Upper lobe of left lung (tissue), 6 donors: ENCODE data around the gene MYMK. TPM values are rescaled to one million over a fixed set of nuclear protein-coding genes. Genes with fewer than 3 reads are reported as not detected.

Experiments
- ATAC-seq, 2 donors: fragments of 200-7000 bp; cut with Tn5 transposase; one replicate each; pipeline ENCODE4 v1.9.1; 2022; ENCODE audit warnings: mild to moderate bottlenecking in 2 of 2, moderate library complexity in 2 of 2; ENCODE audit not compliant: low FRiP score in 2 of 2
- DNase-seq, 2 donors: peaks; one replicate each; pipeline ENCODE4 v3.0.0-alpha.2; 2019 to 2020
- H3K27ac ChIP-seq, 4 donors: fragments of 200-600 bp; sonication (generic); one replicate each; pipeline ENCODE4 v1.5.1; 2016 to 2019
- H3K27me3 ChIP-seq, 4 donors: fragments of 200-600 bp; sonication (generic); one replicate each; pipeline ENCODE4 v1.5.1; 2017 to 2019
- H3K36me3 ChIP-seq, 4 donors: fragments of 200-600 bp; sonication (generic); one replicate each; pipeline ENCODE4 v1.5.1; 2016 to 2019
- H3K4me1 ChIP-seq, 4 donors: fragments of 200-600 bp; sonication (generic); one replicate each; pipeline ENCODE4 v1.5.1; 2018 to 2019
- H3K4me3 ChIP-seq, 4 donors: fragments of 200-600 bp; sonication (generic); one replicate each; pipeline ENCODE4 v1.5.1; 2017 to 2019; ENCODE audit warnings: mild to moderate bottlenecking in 2 of 4, moderate library complexity in 1 of 4
- H3K9me3 ChIP-seq, 4 donors: fragments of 200-600 bp; sonication (generic); one replicate each; pipeline ENCODE4 v1.5.1; 2018 to 2019
- EP300 ChIP-seq, 4 donors: sonication (generic); formaldehyde crosslinking; IDR thresholded peaks; one replicate each; pipeline ENCODE4 v1.5.1; 2017; ENCODE audit warnings: antibody characterized with exemption in 4 of 4, control low read depth in 2 of 4
- POLR2A ChIP-seq, 4 donors: fragments of 450-650 bp; IDR thresholded peaks; one replicate each; pipeline ENCODE4 v1.5.1; 2016 to 2017; ENCODE audit warnings: antibody characterized with exemption in 4 of 4, mild to moderate bottlenecking in 2 of 4
- POLR2AphosphoS5 ChIP-seq, 2 donors: sonication (generic); formaldehyde crosslinking; IDR thresholded peaks; one replicate each; pipeline ENCODE4 v1.5.1; 2017; ENCODE audit warnings: antibody characterized with exemption in 2 of 2
- WGBS, 2 donors: methylation state at CpG; one replicate each; pipeline ENCODE4 v1.1.5; 2017 to 2018; 5-methylcytosine and 5-hydroxymethylcytosine counted together
- total RNA-seq, 6 donors: library from RNA; depleted of rRNA in 4 of 6; stranded (reverse); fragments of >200 nt in 4 of 6; gene quantifications; one replicate each; pipeline versions ENCODE4 v1.1.0 to v1.2.1, GENCODE V29; 2016 to 2021
- TF ChIP-seq, protein P1 (sequence below), 6 experiments: fragments of 450-650 bp in 4 of 6; fragments of 200-600 bp in 2 of 6; sonication (generic) in 2 of 6; IDR thresholded peaks; one replicate each; pipeline ENCODE4 v1.5.1; 2016 to 2019; ENCODE audit warnings: antibody characterized with exemption in 6 of 6
- donor health status: DM: no; HTN: no; CAD: no; lungs with moderate emphysema.
- donor health status: DM: no; HTN: yes; CAD: no; lungs with severe emphysema.

Gene MYMK
- total RNA-seq, 6 donors from 2014 or later, result not detected

DNA sequence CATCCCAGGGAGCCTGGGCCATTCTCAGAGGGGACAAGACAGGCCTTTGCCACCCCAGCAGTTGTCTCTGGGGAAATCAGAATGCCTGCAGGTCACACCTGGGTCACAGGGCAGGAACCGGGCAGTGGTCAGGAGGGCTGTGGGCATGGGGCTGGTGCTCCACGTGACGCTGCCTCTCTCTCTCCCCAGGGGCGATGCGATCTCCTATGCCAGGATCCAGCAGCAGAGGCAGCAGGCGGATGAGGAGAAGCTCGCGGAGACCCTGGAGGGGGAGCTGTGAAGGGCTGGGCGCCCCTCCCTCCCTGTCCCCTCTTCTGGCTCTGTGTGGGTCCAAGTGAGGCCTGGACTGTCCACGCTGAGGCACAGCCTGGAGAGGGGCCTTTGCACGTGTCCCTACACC is 56.4 kb downstream of the MYMK start:
- no peaks in the 10 kb centered on the region for H3K9me3 ChIP-seq
- TF ChIP-seq EP300 (IDR thresholded peaks at IDR 0.05), result no peak
- TF ChIP-seq POLR2AphosphoS5 (IDR thresholded peaks at IDR 0.05), result no peak
- no peak for TF ChIP-seq POLR2A (IDR thresholded peaks at IDR 0.05)
- TF ChIP-seq, protein P1, sequence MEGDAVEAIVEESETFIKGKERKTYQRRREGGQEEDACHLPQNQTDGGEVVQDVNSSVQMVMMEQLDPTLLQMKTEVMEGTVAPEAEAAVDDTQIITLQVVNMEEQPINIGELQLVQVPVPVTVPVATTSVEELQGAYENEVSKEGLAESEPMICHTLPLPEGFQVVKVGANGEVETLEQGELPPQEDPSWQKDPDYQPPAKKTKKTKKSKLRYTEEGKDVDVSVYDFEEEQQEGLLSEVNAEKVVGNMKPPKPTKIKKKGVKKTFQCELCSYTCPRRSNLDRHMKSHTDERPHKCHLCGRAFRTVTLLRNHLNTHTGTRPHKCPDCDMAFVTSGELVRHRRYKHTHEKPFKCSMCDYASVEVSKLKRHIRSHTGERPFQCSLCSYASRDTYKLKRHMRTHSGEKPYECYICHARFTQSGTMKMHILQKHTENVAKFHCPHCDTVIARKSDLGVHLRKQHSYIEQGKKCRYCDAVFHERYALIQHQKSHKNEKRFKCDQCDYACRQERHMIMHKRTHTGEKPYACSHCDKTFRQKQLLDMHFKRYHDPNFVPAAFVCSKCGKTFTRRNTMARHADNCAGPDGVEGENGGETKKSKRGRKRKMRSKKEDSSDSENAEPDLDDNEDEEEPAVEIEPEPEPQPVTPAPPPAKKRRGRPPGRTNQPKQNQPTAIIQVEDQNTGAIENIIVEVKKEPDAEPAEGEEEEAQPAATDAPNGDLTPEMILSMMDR (IDR thresholded peaks at IDR 0.05), result no peak
- no peaks in the 10 kb centered on the region for H3K27me3 ChIP-seq
- DNase-seq (peak in 1 of 2 donors; percentile 57), ATAC-seq (no peak)
- no peak overlapping the region for H3K27ac ChIP-seq
- peaks cover 0 to 27% (median 12%) of the 10 kb centered on the region in 4 donors for H3K4me1 ChIP-seq
- H3K4me3 ChIP-seq, result no peak overlapping the region
- 88 to 95% methylated on average over 8 to 11 of the region's 11 CpGs for WGBS, 2 donors
- H3K36me3 ChIP-seq, result peaks cover 0 to 43% (median 19%) of the 10 kb centered on the region in 4 donors

DNA sequence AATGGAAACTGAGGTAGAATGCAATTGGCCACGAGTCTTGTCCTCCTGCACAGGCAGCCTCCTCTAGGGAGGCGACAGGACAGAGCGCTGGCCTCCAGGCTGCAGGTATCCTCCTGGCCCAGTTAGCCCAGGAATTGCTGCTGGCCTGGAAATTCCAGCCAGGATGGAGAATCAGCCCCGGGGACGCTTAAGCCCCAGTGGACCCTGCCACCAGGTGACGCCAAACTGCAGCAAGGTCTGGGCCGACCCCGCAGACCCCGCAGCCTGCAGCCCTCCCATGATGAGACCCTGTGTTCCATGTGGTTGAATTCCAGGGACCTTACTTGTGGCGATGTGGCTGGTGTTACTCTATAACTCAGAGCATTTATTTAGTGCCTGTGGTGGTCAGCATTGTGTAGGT is 57.7 kb downstream of the MYMK start:
- 85 to 92% methylated on average over 5 to 9 of the region's 10 CpGs for WGBS, 2 donors

DNA sequence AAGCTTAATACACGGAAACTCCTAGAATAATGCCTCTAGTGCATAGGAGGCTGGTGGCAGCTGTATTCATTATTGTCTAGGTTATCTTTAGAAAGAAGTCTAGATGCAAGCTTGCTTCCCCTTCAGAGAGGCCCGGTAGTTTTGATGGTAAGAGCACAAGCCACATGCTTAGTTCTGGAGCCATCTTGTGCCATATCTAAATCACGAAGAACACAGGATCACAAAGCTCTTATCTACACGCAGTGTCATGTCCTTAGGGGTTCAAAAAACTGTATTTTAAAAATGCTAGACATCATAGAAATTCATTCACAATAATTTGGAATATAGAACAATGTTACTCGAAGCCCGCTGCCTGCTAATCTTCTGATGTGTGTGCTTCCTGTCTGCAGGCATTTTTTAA is 58.8 kb downstream of the MYMK start:
- no peak overlapping the region for H3K4me3 ChIP-seq
- DNase-seq (no peak), ATAC-seq (no peak)
- 83 to 85% methylated on average over 6 of the region's 6 CpGs for WGBS, 2 donors
- peaks cover 5 to 35% (median 21%) of the 10 kb centered on the region in 4 donors for H3K4me1 ChIP-seq
- H3K9me3 ChIP-seq, result no peaks in the 10 kb centered on the region
- TF ChIP-seq, protein P1 (IDR thresholded peaks at IDR 0.05), result no peak
- TF ChIP-seq POLR2AphosphoS5 (IDR thresholded peaks at IDR 0.05) (no peak), POLR2A (IDR thresholded peaks at IDR 0.05) (no peak), EP300 (IDR thresholded peaks at IDR 0.05) (no peak)
- no peaks in the 10 kb centered on the region for H3K27me3 ChIP-seq
- H3K27ac ChIP-seq, result no peak overlapping the region
- H3K36me3 ChIP-seq, result peaks cover 0 to 27% (median 13%) of the 10 kb centered on the region in 4 donors

More for the DNA sequence above, 57.7 kb downstream of the MYMK start:
- peaks cover 0 to 32% (median 16%) of the 10 kb centered on the region in 4 donors for H3K36me3 ChIP-seq
- no peak overlapping the region for H3K27ac ChIP-seq
- no peaks in the 10 kb centered on the region for H3K9me3 ChIP-seq
- peaks cover 0 to 30% (median 14%) of the 10 kb centered on the region in 4 donors for H3K4me1 ChIP-seq
- DNase-seq (peak in 1 of 2 donors; percentile 43), ATAC-seq (no peak)
- no peaks in the 10 kb centered on the region for H3K27me3 ChIP-seq
- TF ChIP-seq EP300 (IDR thresholded peaks at IDR 0.05), result no peak
- TF ChIP-seq POLR2A (IDR thresholded peaks at IDR 0.05), result no peak
- TF ChIP-seq, protein P1 (IDR thresholded peaks at IDR 0.05), result no peak
- no peak for TF ChIP-seq POLR2AphosphoS5 (IDR thresholded peaks at IDR 0.05)
- H3K4me3 ChIP-seq, result no peak overlapping the region

DNA sequence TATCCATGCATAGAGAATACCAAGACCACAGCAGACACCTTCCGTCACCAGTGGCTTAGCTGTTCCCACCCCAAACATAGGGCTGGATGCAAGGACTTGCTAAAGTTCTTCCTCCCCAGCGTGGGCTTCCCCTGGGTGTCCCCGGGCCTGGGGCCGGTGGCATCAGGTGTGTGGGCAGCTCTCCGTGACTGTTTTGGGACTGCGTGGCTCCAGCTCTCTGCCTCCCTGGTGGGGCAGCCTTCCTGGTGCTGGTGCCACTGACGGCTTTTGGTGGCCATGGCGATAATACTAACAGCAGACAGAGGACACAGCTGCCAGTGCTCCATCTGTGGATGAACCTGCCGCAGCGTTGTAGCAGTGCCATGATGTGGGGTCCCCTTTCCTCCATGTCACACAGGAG is 60.1 kb downstream of the MYMK start:
- DNase-seq, result peak in 1 of 2 donors; percentile 72
- Histone ChIP-seq H3K4me1 (peaks cover 12 to 43% (median 27%) of the 10 kb centered on the region in 4 donors), H3K27ac (peak overlapping the region in 2 of 4 donors; percentile 53 to 64), H3K36me3 (peaks cover 0 to 26% (median 13%) of the 10 kb centered on the region in 4 donors), H3K27me3 (no peaks in the 10 kb centered on the region), H3K9me3 (no peaks in the 10 kb centered on the region), H3K4me3 (no peak overlapping the region)
- no peak for ATAC-seq
- WGBS, 2 donors, result 90 to 100% methylated on average over 2 to 10 of the region's 10 CpGs
- TF ChIP-seq POLR2AphosphoS5 (IDR thresholded peaks at IDR 0.05), result no peak
- no peak for TF ChIP-seq POLR2A (IDR thresholded peaks at IDR 0.05)
- TF ChIP-seq, protein P1 (IDR thresholded peaks at IDR 0.05), result no peak
- TF ChIP-seq EP300 (IDR thresholded peaks at IDR 0.05), result no peak

Other genes with a start within 250 kb of the MYMK start
- 10 to 100 TPM in 5 of 6 donors, 1 to 10 TPM in 1; 7.6 to 84.9 (median 35.4) TPM for gene ABO, start 249.8 kb downstream of the MYMK start, total RNA-seq
- 10 to 100 TPM; 16.6 to 30.4 (median 24.7) TPM for gene SURF6, start 188.8 kb downstream of the MYMK start, total RNA-seq
- 10 to 100 TPM; 28.1 to 41.0 (median 30.5) TPM for gene MED22, start 176.8 kb downstream of the MYMK start, total RNA-seq
- gene RPL7A, start 176.7 kb downstream of the MYMK start, total RNA-seq, result 1,000 to 10,000 TPM in 4 of 6 donors, 100 to 1,000 TPM in 2; 840 to 1,613 (median 1,352) TPM
- gene SURF1, start 168.5 kb downstream of the MYMK start, total RNA-seq, result 10 to 100 TPM; 25.1 to 64.8 (median 45.5) TPM
- 10 to 100 TPM; 18.1 to 31.5 (median 21.7) TPM for gene SURF2, start 168.4 kb downstream of the MYMK start, total RNA-seq
- gene SURF4, start 148.9 kb downstream of the MYMK start, total RNA-seq, result 100 to 1,000 TPM in 5 of 6 donors, 10 to 100 TPM in 1; 66.0 to 208 (median 137) TPM
- gene STKLD1, start 148.6 kb downstream of the MYMK start, total RNA-seq, result 1 to 10 TPM in 3 of 6 donors, under 1 TPM in 1, not detected in 2; 0.59 to 3.1 (median 1.6) TPM
- 10 to 100 TPM; 14.7 to 34.3 (median 23.1) TPM for gene REXO4, start 106.9 kb downstream of the MYMK start, total RNA-seq
- 1 to 10 TPM; 1.4 to 9.4 (median 2.5) TPM for gene ADAMTS13, start 102.6 kb downstream of the MYMK start, total RNA-seq
- gene CACFD1, start 65.0 kb downstream of the MYMK start, total RNA-seq, result 10 to 100 TPM; 31.1 to 52.8 (median 38.5) TPM
- gene SLC2A6, start 45.9 kb downstream of the MYMK start, total RNA-seq, result 10 to 100 TPM in 2 of 6 donors, 1 to 10 TPM in 4; 5.2 to 17.2 (median 7.5) TPM
- 10 to 100 TPM in 4 of 6 donors, 1 to 10 TPM in 2; 1.4 to 34.8 (median 19.2) TPM for gene ADAMTSL2, start 9.7 kb upstream of the MYMK start, total RNA-seq
- not detected for gene FAM163B, start 84.4 kb upstream of the MYMK start, total RNA-seq
- gene DBH, start 111.4 kb upstream of the MYMK start, total RNA-seq, result under 1 TPM in 1 of 6 donors, not detected in 5; 0.27 TPM
- 10 to 100 TPM in 2 of 6 donors, 1 to 10 TPM in 3, under 1 TPM in 1; 0.79 to 37.7 (median 4.2) TPM for gene SARDH, start 213.4 kb upstream of the MYMK start, total RNA-seq